SK-N-MC (cell line): Measurements from ENCODE around the gene PROB1.

Experiments
- EZH2 ChIP-seq: fragments of 200-600 bp; sonication (generic); IDR thresholded peaks from one replicate; pipeline ENCODE4 v1.6.1; 2017; ENCODE audit warnings: antibody characterized with exemption
- FOXP2 ChIP-seq: optimal IDR thresholded peaks from 2 replicates; pipeline ENCODE3; 2011; ENCODE audit warnings: mild to moderate bottlenecking, moderate library complexity; ENCODE audit not compliant: insufficient read depth; ENCODE audit errors: extremely low read length, control extremely low read depth
- POLR2AphosphoS5 ChIP-seq: IDR thresholded peaks from 2 replicates; pipeline ENCODE4 v1.6.1; 2012; ENCODE audit warnings: mild to moderate bottlenecking, low read depth, low read length, borderline replicate concordance

- TF ChIP-seq EZH2 (no peak), POLR2AphosphoS5 (no peak), FOXP2 (no peak)
These were observed 6.6 kb downstream of the PROB1 start for GRCh38 chr5:139388198-139388821.
